Neural crest cell (in vitro differentiated cells): ENCODE data around the gene EML1. TPM values are rescaled to one million over a fixed set of nuclear protein-coding genes. Genes with fewer than 3 reads are reported as not detected.

Experiments used
- DNase-seq: peaks from one replicate; pipeline ENCODE4 v3.0.0; 2021; ENCODE audit warnings: low read depth, mixed read lengths, low spot score
- H3K27ac Mint-ChIP-seq: one replicate; pipeline ENCODE4 v1.8.0; 2021; ENCODE audit warnings: mild to moderate bottlenecking, mixed read lengths; ENCODE audit not compliant: unreplicated experiment
- H3K27me3 Mint-ChIP-seq: 2 replicates; pipeline ENCODE4 v1.8.0; 2021; ENCODE audit warnings: low read depth, mild to moderate bottlenecking, mixed read lengths
- H3K36me3 Mint-ChIP-seq: 2 replicates; pipeline ENCODE4 v1.8.0; 2021; ENCODE audit warnings: low read depth, mild to moderate bottlenecking, mixed read lengths
- H3K4me1 Mint-ChIP-seq: 2 replicates; pipeline ENCODE4 v1.8.0; 2021; ENCODE audit warnings: mixed read lengths
- H3K4me3 Mint-ChIP-seq: one replicate; pipeline ENCODE4 v1.8.0; 2021; ENCODE audit warnings: mild to moderate bottlenecking, mixed read lengths
- H3K9me3 Mint-ChIP-seq: 2 replicates; pipeline ENCODE4 v1.8.0; 2021; ENCODE audit warnings: mixed read lengths
- total RNA-seq: library from RNA; stranded (reverse); gene quantifications from 2 replicates; pipeline ENCODE4 v1.2.1, GENCODE V29; 2021
- TF ChIP-seq, protein P1 (sequence below): fragments of 200-600 bp; sonication (generic); conservative IDR thresholded peaks from 2 replicates; pipeline ENCODE4 v1.5.0; 2021; ENCODE audit warnings: antibody characterized with exemption, mild to moderate bottlenecking

Gene EML1
- total RNA-seq, 1 donor from 2014 or later = 40.1 TPM

DNA sequence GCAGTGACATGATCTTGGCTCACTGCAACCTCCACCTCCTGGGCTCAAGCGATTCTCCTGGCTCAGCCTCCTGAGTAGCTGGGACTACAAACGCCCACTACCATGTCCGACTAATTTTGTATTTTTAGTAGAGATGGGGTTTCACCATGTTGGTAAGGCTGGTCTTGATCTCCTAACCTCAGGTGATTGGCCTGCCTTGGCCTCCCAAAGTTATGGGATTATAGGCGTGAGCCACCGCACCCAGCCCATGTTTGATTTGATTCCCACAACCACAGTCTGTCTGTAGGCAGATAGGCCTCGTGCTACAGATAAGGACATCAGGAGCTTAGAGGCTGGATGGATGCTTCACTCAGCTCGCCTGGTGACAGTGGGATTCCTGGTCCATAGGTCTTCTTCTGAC, 23.0 kb downstream of the EML1 start:
- Mint-ChIP-seq H3K9me3 (no peaks in the 10 kb centered on the region), H3K27ac (no peak overlapping the region), H3K36me3 (no peaks in the 10 kb centered on the region), H3K4me3 (no peak overlapping the region), H3K4me1 (peaks cover 26% of the 10 kb centered on the region), H3K27me3 (no peaks in the 10 kb centered on the region)
- TF ChIP-seq, protein P1, sequence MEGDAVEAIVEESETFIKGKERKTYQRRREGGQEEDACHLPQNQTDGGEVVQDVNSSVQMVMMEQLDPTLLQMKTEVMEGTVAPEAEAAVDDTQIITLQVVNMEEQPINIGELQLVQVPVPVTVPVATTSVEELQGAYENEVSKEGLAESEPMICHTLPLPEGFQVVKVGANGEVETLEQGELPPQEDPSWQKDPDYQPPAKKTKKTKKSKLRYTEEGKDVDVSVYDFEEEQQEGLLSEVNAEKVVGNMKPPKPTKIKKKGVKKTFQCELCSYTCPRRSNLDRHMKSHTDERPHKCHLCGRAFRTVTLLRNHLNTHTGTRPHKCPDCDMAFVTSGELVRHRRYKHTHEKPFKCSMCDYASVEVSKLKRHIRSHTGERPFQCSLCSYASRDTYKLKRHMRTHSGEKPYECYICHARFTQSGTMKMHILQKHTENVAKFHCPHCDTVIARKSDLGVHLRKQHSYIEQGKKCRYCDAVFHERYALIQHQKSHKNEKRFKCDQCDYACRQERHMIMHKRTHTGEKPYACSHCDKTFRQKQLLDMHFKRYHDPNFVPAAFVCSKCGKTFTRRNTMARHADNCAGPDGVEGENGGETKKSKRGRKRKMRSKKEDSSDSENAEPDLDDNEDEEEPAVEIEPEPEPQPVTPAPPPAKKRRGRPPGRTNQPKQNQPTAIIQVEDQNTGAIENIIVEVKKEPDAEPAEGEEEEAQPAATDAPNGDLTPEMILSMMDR = no peak
- no peak for DNase-seq

DNA sequence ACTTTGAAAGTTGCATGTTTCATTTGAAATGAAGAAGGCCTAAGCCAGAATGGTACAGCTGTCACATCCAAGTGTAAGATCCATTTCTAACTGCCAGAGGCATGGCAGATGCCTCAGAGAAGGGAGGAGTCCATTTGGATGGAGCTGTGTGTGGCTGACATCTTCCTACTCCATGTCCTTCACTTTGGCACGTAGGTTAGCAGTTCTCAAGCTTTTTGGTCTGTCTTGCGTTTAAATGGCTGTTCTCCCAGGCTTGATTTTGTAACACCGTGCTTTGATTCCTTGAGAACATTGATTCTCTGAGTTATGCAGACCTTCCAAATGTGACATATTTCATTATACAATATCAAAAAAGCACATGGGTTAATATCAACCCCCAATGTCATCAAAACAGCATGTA, 23.4 kb downstream of the EML1 start:
- Mint-ChIP-seq H3K36me3 (no peaks in the 10 kb centered on the region), H3K27me3 (no peaks in the 10 kb centered on the region), H3K4me3 (no peak overlapping the region), H3K4me1 (peaks cover 26% of the 10 kb centered on the region), H3K9me3 (no peaks in the 10 kb centered on the region), H3K27ac (no peak overlapping the region)
- TF ChIP-seq, protein P1 = no peak
- DNase-seq = no peak

DNA sequence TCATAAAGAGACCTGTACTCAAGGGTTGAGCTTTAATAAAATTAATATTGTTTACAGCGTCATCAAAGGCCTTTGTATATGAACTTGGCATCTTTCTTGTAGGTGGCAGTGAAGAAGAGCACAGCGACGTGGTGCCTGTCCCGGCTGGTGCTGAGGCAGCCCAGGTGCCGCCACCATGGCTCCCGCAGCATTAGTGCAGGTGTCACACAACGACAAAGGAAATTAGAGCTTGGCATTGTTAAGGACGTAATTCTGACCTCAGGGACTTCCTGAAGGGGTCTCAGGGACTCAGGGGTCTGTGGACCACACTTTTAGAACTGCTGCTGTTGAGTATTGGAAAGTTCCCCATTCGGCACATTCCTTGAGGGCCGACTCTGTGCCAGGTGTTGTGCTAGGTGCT, 24.1 kb downstream of the EML1 start:
- Mint-ChIP-seq H3K9me3 (no peaks in the 10 kb centered on the region), H3K27me3 (no peaks in the 10 kb centered on the region), H3K36me3 (no peaks in the 10 kb centered on the region), H3K4me3 (no peak overlapping the region), H3K27ac (no peak overlapping the region), H3K4me1 (peaks cover 24% of the 10 kb centered on the region)
- DNase-seq = no peak
- TF ChIP-seq, protein P1 = no peak

DNA sequence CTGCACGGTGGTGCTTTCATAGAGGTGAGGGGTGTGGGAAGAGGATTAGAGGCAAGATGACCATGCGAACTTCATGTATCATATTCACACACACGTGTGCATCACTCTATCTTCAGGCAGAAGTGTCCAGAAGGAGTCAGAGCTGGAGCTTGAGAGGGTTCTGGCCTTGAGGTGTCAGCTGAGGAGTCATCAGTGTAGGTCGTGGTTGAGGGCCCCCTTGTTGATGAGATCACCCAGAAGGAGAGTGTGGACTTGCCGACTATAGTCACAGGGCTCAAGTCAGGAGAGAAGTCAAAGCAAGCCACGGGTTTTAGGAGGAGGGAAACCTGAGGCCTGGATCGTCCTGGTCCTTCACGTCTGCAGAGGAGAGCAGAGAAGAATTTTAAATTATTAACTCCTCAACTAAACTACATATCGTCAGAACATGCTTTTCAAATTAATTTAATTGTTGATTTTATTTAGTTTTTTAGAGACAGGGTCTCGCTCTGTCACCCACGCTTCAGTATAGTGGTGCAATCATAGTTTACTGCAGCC, 25.4 kb downstream of the EML1 start:
- Mint-ChIP-seq H3K36me3 (no peaks in the 10 kb centered on the region), H3K4me1 (peaks cover 29% of the 10 kb centered on the region), H3K27ac (no peak overlapping the region), H3K27me3 (no peaks in the 10 kb centered on the region), H3K9me3 (no peaks in the 10 kb centered on the region), H3K4me3 (no peak overlapping the region)
- DNase-seq = no peak
- TF ChIP-seq, protein P1 = no peak

DNA sequence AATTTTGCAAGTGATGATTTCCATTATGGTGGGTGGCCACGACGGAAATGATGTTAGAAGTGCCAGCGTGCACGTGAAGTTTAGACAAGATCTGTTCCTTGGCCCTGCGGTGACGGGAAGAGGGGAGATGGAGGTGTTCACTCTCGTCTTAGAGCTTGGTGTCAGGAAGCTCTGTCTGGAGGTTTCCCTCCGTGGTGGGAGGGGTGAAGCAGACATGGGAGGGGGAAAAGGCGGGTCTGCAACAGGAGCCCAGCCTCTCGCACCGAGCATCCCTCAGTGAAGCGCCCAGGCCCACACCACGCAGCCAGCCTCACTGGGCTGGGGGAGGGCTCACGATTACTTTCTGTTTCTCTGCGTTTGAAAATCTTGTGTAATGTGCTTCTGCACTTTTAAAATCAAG, 26.3 kb downstream of the EML1 start:
- H3K9me3 Mint-ChIP-seq = no peaks in the 10 kb centered on the region
- DNase-seq = no peak
- TF ChIP-seq, protein P1 = no peak
- no peaks in the 10 kb centered on the region for H3K27me3 Mint-ChIP-seq
- no peak overlapping the region for H3K27ac Mint-ChIP-seq
- peaks cover 30% of the 10 kb centered on the region for H3K4me1 Mint-ChIP-seq
- H3K4me3 Mint-ChIP-seq = no peak overlapping the region
- H3K36me3 Mint-ChIP-seq = no peaks in the 10 kb centered on the region
